ENCODE results near the gene ZNF827.
A peak's percentile ranks its signal among the peaks of the same experiment; 100 is the strongest.

ZNF827 gene

DNA sequence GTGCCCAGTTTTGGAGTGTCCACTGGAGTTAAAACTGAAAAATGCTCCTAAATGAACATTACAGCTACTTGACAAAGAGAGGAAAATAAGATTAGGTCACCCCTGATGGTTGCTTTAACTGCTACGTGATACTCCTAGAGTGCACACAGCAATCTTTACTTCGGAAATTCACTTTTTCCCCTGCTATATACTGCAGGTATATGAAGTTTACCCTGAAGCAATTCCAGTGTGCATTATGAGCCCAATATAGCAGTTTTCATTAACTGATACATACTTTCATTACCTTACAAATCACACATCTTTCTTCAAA lies 773 bp upstream of the ZNF827 start:
- DNase-seq (ENCODE audit: insufficient read length, low spot score) = no peak
- TF ChIP-seq, protein P1, sequence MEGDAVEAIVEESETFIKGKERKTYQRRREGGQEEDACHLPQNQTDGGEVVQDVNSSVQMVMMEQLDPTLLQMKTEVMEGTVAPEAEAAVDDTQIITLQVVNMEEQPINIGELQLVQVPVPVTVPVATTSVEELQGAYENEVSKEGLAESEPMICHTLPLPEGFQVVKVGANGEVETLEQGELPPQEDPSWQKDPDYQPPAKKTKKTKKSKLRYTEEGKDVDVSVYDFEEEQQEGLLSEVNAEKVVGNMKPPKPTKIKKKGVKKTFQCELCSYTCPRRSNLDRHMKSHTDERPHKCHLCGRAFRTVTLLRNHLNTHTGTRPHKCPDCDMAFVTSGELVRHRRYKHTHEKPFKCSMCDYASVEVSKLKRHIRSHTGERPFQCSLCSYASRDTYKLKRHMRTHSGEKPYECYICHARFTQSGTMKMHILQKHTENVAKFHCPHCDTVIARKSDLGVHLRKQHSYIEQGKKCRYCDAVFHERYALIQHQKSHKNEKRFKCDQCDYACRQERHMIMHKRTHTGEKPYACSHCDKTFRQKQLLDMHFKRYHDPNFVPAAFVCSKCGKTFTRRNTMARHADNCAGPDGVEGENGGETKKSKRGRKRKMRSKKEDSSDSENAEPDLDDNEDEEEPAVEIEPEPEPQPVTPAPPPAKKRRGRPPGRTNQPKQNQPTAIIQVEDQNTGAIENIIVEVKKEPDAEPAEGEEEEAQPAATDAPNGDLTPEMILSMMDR (IDR thresholded peaks at IDR 0.05; ENCODE audit: insufficient read depth, missing control alignments) = no peak
- no peak for FAIRE-seq

DNA sequence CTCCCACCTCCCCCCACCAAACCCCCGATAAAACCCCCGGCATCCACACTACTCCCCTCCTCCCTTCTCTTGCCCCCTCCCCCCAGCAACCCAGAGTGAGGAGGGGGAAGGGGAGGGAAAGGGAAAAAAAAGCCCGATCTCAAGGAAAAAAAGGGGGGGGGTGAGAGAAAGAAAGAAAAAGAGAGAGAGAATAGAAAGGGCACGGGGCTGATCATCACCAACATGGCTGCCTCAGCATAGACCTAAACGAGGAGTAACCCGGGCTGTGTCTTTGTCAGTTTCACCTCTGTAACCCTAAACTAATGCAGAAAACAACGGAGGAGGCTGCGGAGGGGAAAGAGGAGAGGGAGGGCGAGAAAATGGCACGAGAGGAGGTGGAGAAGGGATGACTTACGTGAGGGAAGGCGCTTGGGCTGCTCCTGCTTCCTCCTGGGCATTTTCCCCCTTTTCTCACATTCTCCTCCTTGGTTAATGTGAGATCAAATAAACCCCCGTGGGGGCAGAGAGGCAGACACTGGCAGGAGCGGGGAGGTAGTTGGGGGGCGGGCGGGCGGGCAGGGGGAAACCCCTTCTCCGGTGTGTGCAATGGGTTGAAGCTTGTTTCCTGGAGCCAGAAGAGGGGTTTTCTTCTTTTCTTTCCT lies 532 bp downstream of the ZNF827 start:
- DNase-seq (ENCODE audit: insufficient read length, low spot score) (no peak), FAIRE-seq (no peak)
- TF ChIP-seq, protein P1 (IDR thresholded peaks at IDR 0.05; ENCODE audit: insufficient read depth, missing control alignments) = no peak

DNA sequence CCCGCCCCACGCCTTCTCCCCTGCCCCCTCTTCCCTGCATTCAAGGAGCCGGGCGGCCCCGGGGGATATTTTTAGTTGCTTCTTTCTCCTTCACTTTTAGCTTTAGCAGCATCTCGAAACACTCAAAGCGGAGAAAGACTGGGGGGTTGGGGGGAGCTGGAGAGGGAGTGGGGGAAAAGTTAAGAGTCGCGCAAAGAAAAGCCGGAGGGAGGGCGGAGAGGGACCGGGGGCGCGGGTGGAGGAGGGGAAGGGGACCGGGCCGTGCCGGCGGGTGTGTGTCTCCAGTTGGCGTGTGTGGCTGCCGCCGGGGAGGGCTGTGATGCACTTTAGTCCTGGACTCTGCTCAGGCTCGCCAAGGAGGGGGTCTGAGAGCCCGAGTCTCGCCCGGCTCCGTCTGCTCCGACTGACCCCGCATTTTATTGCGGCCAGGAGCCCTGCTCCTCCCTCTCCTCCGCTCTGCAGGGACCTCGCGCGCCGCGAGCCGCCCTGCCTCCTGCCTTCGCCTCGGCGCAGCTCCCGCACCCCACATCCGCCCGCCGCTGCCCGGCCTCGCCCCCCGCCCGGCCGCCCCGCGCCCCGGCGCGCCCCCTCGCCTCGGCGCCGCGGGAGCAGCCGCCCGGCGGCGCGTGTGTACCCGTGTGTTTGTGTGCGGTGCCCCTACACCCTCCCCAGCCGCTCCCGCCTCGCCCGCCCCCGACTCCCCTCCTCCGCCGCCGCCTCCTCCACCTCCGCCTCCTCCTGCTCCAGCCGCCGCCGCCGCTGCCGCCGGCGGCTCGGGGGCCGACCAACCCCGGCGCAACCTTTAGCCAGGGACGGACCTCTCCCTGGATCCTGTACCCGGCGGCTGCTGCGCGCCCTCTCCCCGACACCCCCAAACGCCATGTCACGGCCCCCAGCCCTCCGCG lies 1.4 kb downstream of the ZNF827 start:
- TF ChIP-seq, protein P1 (IDR thresholded peaks at IDR 0.05; ENCODE audit: insufficient read depth, missing control alignments) = no peak
- FAIRE-seq (no peak), DNase-seq (ENCODE audit: insufficient read length, low spot score) (no peak)

DNA sequence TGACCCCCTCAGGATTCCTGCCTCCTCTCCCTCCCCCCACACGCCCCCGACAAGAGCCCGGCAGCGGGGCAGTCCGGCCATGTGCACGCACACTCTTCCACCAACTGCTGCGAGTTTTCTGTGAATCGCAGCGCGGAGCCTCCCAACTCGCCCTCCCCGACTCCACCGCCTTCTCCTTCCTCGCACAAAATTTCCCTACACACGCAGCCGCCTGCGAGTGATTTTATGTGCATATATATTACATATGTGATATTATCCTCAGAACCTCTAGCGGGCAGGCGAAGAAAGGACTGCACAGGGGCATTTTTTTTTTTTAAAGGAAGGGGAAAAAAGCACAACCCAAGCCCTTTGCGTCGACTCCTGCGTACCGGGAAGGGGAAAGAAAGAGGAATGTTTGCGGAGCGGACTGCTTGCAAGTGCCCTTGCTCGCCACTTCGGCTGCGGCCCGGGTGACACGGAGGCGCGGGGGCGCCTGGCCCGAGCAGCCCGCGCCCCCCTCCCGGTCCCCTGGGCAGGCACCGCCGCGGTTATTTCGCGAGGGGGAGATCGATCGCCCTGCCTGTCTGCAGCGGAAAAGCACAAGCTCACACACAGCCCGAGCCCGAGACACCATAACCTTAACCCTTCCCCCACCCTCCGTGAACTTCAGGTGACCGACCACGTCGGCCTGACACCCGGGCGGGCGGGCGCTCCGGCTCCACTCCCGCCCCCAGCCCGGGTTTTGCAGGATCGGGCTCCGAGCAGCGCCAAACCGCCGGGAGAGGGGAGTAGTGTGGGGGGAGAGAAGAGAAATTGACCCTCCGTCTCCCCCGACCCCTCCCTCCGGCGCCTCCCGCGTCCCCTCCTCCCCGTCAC lies 2.3 kb downstream of the ZNF827 start:
- DNase-seq (ENCODE audit: insufficient read length, low spot score) (no peak), FAIRE-seq (no peak)
- TF ChIP-seq, protein P1 (IDR thresholded peaks at IDR 0.05; ENCODE audit: insufficient read depth, missing control alignments) = no peak

DNA sequence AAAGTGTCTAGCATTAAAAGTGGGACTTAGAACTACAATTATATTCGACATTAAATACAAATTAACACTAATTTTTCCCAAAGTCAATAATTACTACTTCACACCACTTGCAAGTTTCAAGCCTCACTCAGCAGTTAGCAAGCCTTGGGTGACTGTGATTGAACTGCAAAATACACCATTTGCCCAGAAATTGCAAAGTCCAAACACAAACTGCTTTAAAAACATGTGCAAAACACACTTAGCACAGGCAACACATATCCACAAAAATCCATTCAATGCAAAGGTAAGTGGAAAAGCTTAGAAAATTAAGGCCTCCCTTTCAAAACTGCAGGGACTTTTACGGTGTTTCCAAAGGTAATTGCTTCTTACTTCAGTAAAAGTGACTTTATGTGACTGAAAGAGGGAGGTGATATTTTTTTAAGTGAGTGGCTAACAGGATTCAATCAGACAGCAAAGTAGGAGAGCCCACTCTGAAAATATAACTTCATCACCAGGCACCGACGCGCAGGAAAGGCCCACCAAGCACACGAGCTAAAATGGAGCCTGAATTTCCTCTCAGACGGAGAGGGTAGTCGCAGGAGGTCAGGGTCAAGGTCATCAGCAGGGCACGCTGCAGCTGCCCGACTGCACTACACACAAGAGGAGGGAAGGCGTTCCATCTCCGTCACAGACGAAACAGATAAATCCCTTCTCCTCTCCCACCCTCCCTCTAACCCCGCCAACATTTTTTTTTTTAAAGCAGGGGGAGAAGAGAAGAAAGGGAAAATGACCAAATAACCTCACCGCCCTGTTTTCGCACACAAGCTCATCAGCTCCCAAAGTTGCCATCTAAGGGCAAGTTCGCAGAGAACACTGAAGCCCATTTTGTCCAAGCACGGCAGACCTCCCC lies 3.1 kb downstream of the ZNF827 start:
- DNase-seq (ENCODE audit: insufficient read length, low spot score) = no peak
- FAIRE-seq = peak; percentile 25
- TF ChIP-seq, protein P1 (IDR thresholded peaks at IDR 0.05; ENCODE audit: insufficient read depth, missing control alignments) = no peak

DNA sequence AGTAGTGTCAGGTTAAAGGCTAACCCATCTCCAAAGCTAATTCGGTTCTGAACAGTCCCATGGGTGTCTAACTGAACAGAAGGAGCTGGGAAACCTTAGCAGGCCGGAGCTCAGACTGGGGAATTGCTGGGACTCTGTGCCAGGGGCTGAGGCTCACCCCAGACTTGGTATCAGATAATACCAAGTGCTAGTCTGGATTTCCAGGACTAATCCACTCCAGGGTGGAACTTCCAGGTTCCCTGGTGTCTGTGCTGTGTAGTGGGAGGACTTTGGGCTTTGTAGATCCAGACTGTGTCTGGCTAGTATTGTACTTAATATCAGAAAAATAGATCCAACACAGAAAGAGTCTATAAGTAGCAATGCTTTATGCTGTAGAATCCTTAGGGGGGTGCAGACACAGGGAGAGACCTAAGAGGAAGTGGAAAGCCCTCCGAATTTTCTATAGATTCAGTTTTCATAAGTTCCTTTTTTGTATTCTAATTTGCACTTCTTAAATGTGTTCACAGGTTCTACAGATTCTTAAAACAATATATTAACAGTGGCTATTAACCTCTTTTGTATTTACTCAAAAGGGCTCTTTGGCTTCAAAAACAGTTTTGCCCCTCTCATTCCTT lies 4.1 kb downstream of the ZNF827 start:
- DNase-seq (ENCODE audit: insufficient read length, low spot score) = no peak
- TF ChIP-seq, protein P1 (IDR thresholded peaks at IDR 0.05; ENCODE audit: insufficient read depth, missing control alignments) = no peak
- FAIRE-seq = no peak

Data from D721Med (cell line).